ENCODE data around the gene FADS6.

FADS6 gene

GRCh38 chr17:74892974-74893911, at the start of gene FADS6:
Gene FADS6, minus strand, starts transcription at chr17:74893633. Its CDS starts 38 bp downstream, at chr17:74893595.
- DNase-seq, result no peak

DNA sequence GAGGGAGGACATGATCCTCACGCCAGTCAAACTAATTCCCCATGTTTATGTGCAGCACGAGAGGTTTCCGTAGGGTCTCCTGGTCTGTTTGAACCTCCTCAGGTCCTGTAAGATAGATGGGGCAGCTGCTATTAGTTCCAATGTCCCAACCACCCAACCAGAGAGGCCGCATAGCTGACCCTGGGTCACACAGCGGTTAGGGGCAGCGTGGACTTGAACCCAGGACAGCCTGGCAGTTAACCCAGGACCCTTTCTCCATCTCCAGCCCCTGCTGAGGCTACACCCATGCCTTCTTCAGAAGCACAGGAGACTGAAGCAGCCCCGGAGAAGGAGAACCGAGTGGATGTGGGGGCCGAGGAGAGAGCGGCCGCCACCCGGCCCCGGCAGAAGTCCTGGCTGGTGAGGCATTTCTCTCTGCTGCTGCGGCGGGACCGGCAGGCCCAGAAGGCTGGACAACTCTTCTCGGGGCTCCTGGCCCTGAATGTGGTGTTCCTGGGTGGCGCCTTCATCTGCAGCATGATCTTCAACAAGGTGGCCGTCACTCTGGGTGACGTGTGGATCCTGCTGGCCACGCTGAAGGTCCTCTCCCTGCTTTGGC, 47.8 kb upstream of the FADS6 start:
- no peak for DNase-seq

DNA sequence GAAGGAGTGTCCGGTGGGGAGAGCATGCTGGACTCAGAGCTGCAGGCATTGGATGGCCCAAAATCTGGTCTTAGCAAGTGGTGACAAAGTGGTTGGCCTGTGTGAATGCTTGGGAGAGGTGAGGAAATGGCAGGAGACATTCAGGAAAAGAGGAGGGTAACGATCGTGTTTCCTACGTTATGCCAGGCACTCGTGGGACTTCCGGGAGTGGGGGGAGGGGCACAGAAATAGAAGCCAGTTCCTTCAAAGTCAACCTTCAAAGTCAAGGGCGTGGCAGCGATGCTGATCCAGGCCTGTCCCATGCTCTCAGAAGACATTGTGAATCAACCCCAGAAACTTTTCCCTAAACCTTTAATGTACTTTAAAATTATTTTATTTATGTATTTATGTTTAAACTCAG, 46.1 kb upstream of the FADS6 start:
- DNase-seq, result no peak

GRCh38 chr17:74938194-74938950, 44.9 kb upstream of the FADS6 start:
- no peak for DNase-seq

- no peak for DNase-seq
Observed at GRCh38 chr17:74937064-74938051, 43.9 kb upstream of the FADS6 start.

- DNase-seq, result no peak
Observed at GRCh38 chr17:74936470-74936799, 43.0 kb upstream of the FADS6 start.

DNA sequence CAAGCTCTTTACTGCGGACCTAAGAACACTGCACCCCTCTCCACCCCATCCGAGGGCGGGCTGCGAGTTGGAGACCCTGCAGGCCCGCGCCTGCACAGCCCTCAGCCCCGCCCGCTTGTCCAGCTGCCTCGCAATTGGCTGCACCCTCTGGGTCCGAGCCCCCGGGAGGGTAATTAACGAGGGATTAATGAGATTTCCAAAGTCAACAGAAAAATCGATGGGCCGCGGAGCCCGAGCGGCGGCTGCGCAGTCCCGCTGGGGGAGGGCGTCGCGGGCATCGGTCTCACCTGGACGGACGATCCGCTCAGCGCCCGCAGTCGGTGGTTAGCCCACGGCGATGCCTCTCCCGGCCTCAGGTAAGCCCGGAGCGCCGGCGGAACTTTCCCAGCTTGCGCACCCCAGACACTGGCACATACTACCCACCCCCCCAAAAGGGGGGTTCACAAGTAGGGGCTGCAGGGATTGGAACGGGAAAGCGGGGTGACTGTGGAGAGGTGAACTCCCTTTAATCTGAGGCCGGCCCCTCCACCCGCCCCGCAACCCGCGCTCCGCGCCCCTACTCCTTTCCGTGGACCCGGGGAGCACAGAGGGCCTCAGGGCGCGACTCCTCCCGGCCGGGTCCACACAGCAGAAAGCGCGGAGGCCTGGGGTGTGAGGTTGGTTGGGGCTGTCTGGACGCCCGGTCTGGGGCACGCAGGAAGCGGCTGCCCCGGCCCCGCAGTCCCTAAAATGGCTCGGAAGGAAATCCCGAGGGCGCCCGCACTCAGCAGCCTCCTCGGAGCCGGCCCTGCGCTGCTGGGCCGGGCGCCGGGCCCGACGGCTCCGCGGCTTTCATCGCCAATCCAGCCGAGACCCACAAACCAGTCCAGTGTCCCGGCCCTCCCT, 42.4 kb upstream of the FADS6 start, which contains the start of gene OTOP3:
OTOP3 (plus strand) TSS at position 314 of the 885 bp plus-strand sequence; CDS start at position 338, 24 bp downstream.
- DNase-seq, result no peak

GRCh38 chr17:74935048-74935447, 41.6 kb upstream of the FADS6 start:
- no peak for DNase-seq

GRCh38 chr17:74930535-74931036, 37.2 kb upstream of the FADS6 start:
- DNase-seq, result no peak

- DNase-seq, result no peak
Observed at GRCh38 chr17:74928786-74929185, 35.4 kb upstream of the FADS6 start.

DNA sequence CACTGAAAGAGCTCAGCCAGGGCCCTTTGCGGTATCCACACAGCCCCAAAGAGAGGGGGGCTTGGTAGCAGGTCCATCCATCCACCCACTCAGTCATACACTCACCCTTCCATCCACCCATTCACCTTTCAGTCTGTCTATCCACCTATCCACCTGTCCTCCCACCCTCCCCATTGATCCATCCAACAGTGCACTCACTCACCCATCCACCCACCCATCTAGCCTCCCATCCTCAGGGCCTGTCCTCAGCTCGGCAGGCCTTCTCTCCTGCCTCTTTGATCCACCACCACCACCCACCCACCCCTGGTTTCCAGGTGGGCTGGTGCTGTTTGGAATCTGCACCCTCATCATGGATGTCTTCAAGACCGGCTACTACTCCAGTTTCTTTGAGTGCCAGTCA, 31.8 kb upstream of the FADS6 start:
- no peak for DNase-seq

GRCh38 chr17:74924250-74924948, 31.0 kb upstream of the FADS6 start, which contains the start of gene OTOP2:
Gene OTOP2, plus strand, starts transcription at chr17:74924273. Its CDS starts 360 bp downstream, at chr17:74924633.
- no peak for DNase-seq

DNA sequence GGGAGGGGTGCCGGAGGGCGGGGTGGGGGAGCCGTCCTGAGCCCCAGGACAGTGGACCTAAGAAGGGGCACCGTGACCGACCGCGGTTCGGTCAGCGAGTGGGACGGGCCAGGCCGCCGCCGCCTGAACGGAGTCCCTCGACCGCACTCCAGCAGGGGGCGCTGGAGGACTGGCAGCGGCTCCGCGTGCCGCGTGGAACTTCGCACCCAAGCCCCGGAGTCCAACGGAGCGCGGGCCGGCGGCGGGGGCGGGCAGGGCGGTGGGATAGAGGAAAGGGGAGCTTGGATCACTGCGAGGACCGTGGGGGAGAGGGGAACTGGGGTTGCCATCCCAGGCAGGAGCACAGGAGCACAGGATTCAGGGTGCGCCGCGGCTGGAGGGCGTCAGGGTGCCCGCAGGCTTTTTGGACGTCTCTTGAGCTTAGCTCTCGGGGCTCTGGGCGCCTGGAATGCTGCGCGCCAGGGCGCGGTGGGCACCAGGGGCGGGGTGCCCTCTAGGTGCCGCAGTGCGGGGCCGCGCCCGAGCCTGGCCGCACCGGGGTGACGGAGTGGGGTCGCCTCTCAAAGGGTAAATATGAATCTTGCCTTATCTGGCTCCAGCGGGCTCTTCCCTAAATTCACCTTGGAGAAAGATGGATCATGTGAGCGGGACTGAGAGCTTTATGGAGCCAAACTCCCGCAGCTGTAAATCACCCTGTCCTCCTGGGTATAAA, 30.3 kb upstream of the FADS6 start:
- DNase-seq, result no peak

- no peak for DNase-seq
Observed at GRCh38 chr17:74922694-74923537, 29.5 kb upstream of the FADS6 start, which contains the start of gene USH1G. Gene USH1G, minus strand, starts transcription at chr17:74923255. Its CDS starts 182 bp downstream, at chr17:74923073.

DNA sequence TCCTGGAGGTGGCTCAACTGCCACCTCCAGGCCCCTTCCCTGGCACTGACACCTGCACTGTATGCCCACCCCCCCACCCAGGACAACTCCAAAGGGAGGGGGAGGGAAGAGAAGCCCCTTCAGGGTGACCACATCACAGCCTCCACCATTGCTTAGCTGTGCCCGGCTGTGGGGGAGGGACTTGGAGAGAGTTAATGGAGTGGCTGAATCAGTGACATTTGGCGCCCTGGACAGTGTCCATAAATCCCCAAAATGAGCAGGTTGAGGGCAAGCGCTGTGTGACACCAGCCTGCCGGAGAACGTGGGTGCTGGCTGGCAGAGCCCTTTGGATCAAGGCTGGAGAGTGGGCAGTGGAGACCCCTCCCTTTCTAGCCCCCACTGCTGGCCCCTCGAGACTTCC, 28.7 kb upstream of the FADS6 start:
- DNase-seq, result no peak

GRCh38 chr17:74921769-74922168, 28.3 kb upstream of the FADS6 start:
- DNase-seq, result no peak

- no peak for DNase-seq
Observed at GRCh38 chr17:74921026-74921681, 27.7 kb upstream of the FADS6 start.

DNA sequence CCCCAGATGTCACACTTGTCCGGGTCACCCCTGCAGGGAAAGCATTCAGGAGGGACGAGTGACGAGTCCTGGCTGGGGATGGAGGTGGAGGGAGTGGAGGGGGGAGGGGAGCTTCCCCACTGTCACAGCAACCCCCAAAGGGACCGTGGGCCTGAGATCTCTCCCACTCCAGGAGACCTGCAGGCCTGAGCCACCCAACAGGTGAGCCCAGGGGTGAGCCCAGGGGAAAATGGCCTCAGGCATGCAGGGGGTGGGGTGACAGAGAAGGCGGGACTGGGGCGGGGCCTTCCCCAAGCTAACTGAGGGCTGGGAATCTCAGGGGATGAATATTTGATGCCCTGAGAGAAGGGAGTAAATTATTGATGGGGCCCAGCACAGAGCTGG, 27.2 kb upstream of the FADS6 start:
- DNase-seq, result no peak
